Activated T-helper 1 cell treated with anti-CD3 and anti-CD28 coated beads, Interleukin-12 subunit alpha, Interleukin-12 subunit beta, Interleukin-2, Interleukin-4 antibody, amounts not matched to agents 30 ng/mL and 10 ng/mL and 1 ng/mL, durations not matched to agents 14 hours and 24 hours and 36 hours (primary cell): ENCODE data around the gene SH3BP5. TPM values are rescaled to one million over a fixed set of nuclear protein-coding genes. Genes with fewer than 3 reads are reported as not detected.
A peak's percentile ranks its signal among the peaks of the same experiment; 100 is the strongest.

Experiments used
- DNase-seq: peaks from one replicate; pipeline ENCODE4 v3.0.0; 2021; ENCODE audit warnings: low spot score
- H3K27ac Mint-ChIP-seq: one replicate; pipeline ENCODE4 v1.8.0; 2021; ENCODE audit warnings: mild to moderate bottlenecking, mixed read lengths
- H3K27me3 Mint-ChIP-seq: one replicate; pipeline ENCODE4 v1.8.0; 2022; ENCODE audit warnings: mild to moderate bottlenecking, moderate library complexity, mixed read lengths; ENCODE audit not compliant: insufficient read depth
- H3K36me3 Mint-ChIP-seq: one replicate; pipeline ENCODE4 v1.8.0; 2021; ENCODE audit warnings: low read depth, mixed read lengths
- H3K4me1 Mint-ChIP-seq: one replicate; pipeline ENCODE4 v1.8.0; 2021; ENCODE audit warnings: low read depth, mixed read lengths
- H3K4me3 Mint-ChIP-seq: one replicate; pipeline ENCODE4 v1.8.0; 2021; ENCODE audit warnings: mild to moderate bottlenecking, moderate library complexity, mixed read lengths
- H3K9me3 Mint-ChIP-seq: one replicate; pipeline ENCODE4 v1.8.0; 2021; ENCODE audit warnings: mixed read lengths
- intact Hi-C: fragments of 100-400 bp; cut with micrococcal nuclease; formaldehyde crosslinking; loops from one replicate; pipeline ENCODE4 v1.15.1; 2024
- total RNA-seq: library from RNA; stranded (reverse); gene quantifications from 2 replicates; pipeline ENCODE4 v1.2.3, GENCODE V29; 2022

Gene SH3BP5
- total RNA-seq, 1 donor from 2014 or later, result 30.3 TPM

GRCh38 chr3:15261274-15261673 is 71.1 kb downstream of the SH3BP5 start:
- intact Hi-C loops, result loop anchor here (10.0 kb wide), 1 partner anchor 156 kb away; no protein-coding TSS in a partner anchor
- peaks cover 46% of the 10 kb centered on the region for H3K36me3 Mint-ChIP-seq
- peak overlapping the region; percentile 55 for H3K27ac Mint-ChIP-seq
- H3K9me3 Mint-ChIP-seq, result no peaks in the 10 kb centered on the region
- no peak overlapping the region for H3K4me3 Mint-ChIP-seq
- no peaks in the 10 kb centered on the region for H3K27me3 Mint-ChIP-seq
- DNase-seq, result no peak
- peaks cover 36% of the 10 kb centered on the region for H3K4me1 Mint-ChIP-seq

GRCh38 chr3:15260531-15260930 is 71.9 kb downstream of the SH3BP5 start:
- peaks cover 47% of the 10 kb centered on the region for H3K36me3 Mint-ChIP-seq
- DNase-seq, result no peak
- peak overlapping the region; percentile 55 for H3K27ac Mint-ChIP-seq
- H3K4me1 Mint-ChIP-seq, result peaks cover 29% of the 10 kb centered on the region
- no peaks in the 10 kb centered on the region for H3K9me3 Mint-ChIP-seq
- no peak overlapping the region for H3K4me3 Mint-ChIP-seq
- H3K27me3 Mint-ChIP-seq, result no peaks in the 10 kb centered on the region
- intact Hi-C loops, result loop anchor here (10.0 kb wide), 1 partner anchor 156 kb away; no protein-coding TSS in a partner anchor

DNA sequence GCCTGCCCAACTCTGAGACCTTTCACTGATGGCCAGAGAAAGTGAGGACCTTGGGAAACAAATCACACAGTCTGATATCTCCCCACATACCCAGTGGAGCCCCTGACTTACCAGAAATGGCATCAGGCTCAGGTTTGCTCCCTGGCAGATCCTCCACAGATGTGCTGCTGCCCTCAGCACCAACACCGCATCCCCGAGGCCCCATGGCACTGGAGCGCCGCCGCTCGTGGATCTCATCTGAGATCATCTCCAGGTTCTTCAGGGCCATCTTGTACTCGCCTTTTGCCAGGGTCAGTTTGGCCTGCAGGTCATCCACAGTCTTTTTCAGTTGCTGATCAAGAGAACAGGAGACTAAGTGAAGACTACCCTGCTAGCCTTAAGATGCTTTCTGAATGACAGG is 73.7 kb downstream of the SH3BP5 start:
- no peaks in the 10 kb centered on the region for H3K27me3 Mint-ChIP-seq
- H3K36me3 Mint-ChIP-seq, result peaks cover 49% of the 10 kb centered on the region
- H3K4me3 Mint-ChIP-seq, result no peak overlapping the region
- intact Hi-C loops, result loop anchor here (2.0 kb wide), 1 partner anchor 16 kb away; no protein-coding TSS in a partner anchor
- no peaks in the 10 kb centered on the region for H3K9me3 Mint-ChIP-seq
- DNase-seq, result no peak
- H3K27ac Mint-ChIP-seq, result peak overlapping the region; percentile 45
- peaks cover 20% of the 10 kb centered on the region for H3K4me1 Mint-ChIP-seq

- H3K9me3 Mint-ChIP-seq, result no peaks in the 10 kb centered on the region
- H3K4me1 Mint-ChIP-seq, result peaks cover 32% of the 10 kb centered on the region
- intact Hi-C loops, result no loop called here
- no peak overlapping the region for H3K4me3 Mint-ChIP-seq
- H3K36me3 Mint-ChIP-seq, result peaks cover 58% of the 10 kb centered on the region
- DNase-seq, result no peak
- H3K27ac Mint-ChIP-seq, result no peak overlapping the region
- no peaks in the 10 kb centered on the region for H3K27me3 Mint-ChIP-seq
Measured at GRCh38 chr3:15256861-15257341, 75.5 kb downstream of the SH3BP5 start.

- H3K27ac Mint-ChIP-seq, result no peak overlapping the region
- no peaks in the 10 kb centered on the region for H3K9me3 Mint-ChIP-seq
- H3K27me3 Mint-ChIP-seq, result no peaks in the 10 kb centered on the region
- peaks cover 18% of the 10 kb centered on the region for H3K4me1 Mint-ChIP-seq
- intact Hi-C loops, result no loop called here
- peaks cover 51% of the 10 kb centered on the region for H3K36me3 Mint-ChIP-seq
- no peak for DNase-seq
- H3K4me3 Mint-ChIP-seq, result no peak overlapping the region
Measured at GRCh38 chr3:15255215-15255614, 77.2 kb downstream of the SH3BP5 start.

DNA sequence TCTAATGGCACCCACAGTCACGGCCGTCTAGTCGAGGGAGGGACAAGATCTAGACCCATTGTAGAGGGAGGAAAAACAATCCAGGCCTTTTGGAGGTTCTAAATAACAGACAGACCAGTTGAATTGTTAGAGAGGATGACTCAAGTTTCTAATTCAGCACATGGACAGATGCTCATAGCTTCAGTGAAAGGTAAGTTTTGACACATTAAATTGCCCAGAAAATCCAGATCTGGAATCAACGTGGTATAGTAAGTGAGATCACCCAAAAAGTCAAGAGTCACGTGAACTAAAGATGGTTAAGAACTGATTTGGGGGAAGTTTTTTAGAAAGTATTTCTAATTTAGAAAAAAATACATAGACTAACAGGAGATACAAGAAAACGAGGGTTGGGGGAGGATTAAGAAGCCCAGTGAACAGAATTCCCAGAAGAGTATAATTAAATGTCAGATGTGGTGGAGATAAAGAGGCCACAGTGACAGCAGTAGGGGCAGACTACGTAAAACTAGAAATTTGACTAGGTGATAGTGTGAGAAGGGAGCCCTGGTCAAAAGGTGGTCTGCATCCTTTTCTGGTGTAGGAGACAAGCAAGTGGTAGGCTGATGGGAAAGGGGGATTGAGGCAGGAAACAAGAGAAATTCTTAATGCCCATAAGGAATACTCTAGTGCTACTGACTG is 79.2 kb downstream of the SH3BP5 start:
- Mint-ChIP-seq H3K9me3 (no peaks in the 10 kb centered on the region), H3K27me3 (no peaks in the 10 kb centered on the region), H3K4me3 (no peak overlapping the region), H3K4me1 (peaks cover 12% of the 10 kb centered on the region), H3K36me3 (peaks cover 37% of the 10 kb centered on the region), H3K27ac (peak overlapping the region; percentile 43)
- intact Hi-C loops, result no loop called here
- no peak for DNase-seq

DNA sequence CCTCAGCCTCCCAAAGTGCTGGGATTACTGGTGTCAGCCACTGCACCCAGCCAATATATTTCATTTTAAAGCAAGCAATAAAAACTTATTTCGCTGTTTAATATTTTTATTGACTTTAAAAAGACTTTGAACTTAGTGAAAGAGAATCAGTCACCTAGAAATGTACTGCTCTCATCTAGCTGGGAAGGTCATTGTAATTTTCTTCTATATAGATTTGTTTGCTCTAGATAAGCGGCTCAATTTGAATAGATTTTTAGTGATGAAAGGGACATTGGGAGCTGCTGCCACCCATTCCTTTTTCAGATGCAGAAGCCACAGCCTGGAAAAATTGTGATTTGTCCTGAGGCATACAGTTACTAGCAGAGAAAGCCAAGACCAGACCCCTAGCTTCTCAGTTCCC is 86.2 kb downstream of the SH3BP5 start:
- no peak overlapping the region for H3K4me3 Mint-ChIP-seq
- intact Hi-C loops, result no loop called here
- no peaks in the 10 kb centered on the region for H3K27me3 Mint-ChIP-seq
- H3K27ac Mint-ChIP-seq, result no peak overlapping the region
- no peaks in the 10 kb centered on the region for H3K9me3 Mint-ChIP-seq
- peaks cover 35% of the 10 kb centered on the region for H3K36me3 Mint-ChIP-seq
- peaks cover 7% of the 10 kb centered on the region for H3K4me1 Mint-ChIP-seq
- DNase-seq, result no peak

GRCh38 chr3:15243822-15244482 is 88.4 kb downstream of the SH3BP5 start:
- no peaks in the 10 kb centered on the region for H3K27me3 Mint-ChIP-seq
- H3K27ac Mint-ChIP-seq, result no peak overlapping the region
- H3K4me3 Mint-ChIP-seq, result no peak overlapping the region
- no peak for DNase-seq
- H3K36me3 Mint-ChIP-seq, result peaks cover 36% of the 10 kb centered on the region
- intact Hi-C loops, result loop anchor here (2.0 to 5.0 kb wide), 2 partner anchors 15 to 137 kb away; no protein-coding TSS in a partner anchor
- H3K4me1 Mint-ChIP-seq, result peaks cover 7% of the 10 kb centered on the region
- H3K9me3 Mint-ChIP-seq, result no peaks in the 10 kb centered on the region

DNA sequence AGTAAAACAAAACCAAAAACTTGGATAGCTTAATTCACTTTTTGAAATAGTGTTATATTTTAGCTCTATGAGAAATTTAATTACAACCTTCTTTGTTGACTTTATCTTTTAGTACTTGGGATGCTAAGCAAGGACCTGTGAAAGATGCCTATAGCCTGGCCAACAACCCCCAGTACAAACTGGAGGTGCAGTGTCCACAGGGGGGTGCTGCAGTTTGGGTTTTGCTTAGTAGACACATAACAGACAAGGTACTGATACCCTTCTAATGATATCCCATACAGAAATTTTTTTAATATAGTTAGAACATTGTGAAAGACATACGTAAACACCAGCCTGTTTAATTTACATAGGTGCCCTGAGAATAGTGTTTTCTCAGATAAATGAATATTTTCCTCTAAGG is 91.0 kb downstream of the SH3BP5 start:
- intact Hi-C loops, result loop anchor here (1.0 to 5.0 kb wide), 2 partner anchors 134 to 164 kb away; no protein-coding TSS in a partner anchor
- DNase-seq, result no peak
- Mint-ChIP-seq H3K4me3 (no peak overlapping the region), H3K9me3 (no peaks in the 10 kb centered on the region), H3K27me3 (no peaks in the 10 kb centered on the region), H3K4me1 (peaks cover 7% of the 10 kb centered on the region), H3K27ac (no peak overlapping the region), H3K36me3 (peaks cover 29% of the 10 kb centered on the region)

GRCh38 chr3:15229262-15229661 is 103.1 kb downstream of the SH3BP5 start:
- Mint-ChIP-seq H3K27me3 (no peaks in the 10 kb centered on the region), H3K4me3 (no peak overlapping the region), H3K4me1 (peaks cover 5% of the 10 kb centered on the region), H3K27ac (no peak overlapping the region), H3K9me3 (no peaks in the 10 kb centered on the region), H3K36me3 (peaks cover 13% of the 10 kb centered on the region)
- DNase-seq, result no peak
- intact Hi-C loops, result no loop called here

GRCh38 chr3:15228147-15228546 is 104.2 kb downstream of the SH3BP5 start:
- Mint-ChIP-seq H3K36me3 (peaks cover 13% of the 10 kb centered on the region), H3K4me1 (peaks cover 5% of the 10 kb centered on the region), H3K27ac (no peak overlapping the region), H3K4me3 (no peak overlapping the region), H3K9me3 (no peaks in the 10 kb centered on the region), H3K27me3 (no peaks in the 10 kb centered on the region)
- DNase-seq, result no peak
- intact Hi-C loops, result no loop called here

DNA sequence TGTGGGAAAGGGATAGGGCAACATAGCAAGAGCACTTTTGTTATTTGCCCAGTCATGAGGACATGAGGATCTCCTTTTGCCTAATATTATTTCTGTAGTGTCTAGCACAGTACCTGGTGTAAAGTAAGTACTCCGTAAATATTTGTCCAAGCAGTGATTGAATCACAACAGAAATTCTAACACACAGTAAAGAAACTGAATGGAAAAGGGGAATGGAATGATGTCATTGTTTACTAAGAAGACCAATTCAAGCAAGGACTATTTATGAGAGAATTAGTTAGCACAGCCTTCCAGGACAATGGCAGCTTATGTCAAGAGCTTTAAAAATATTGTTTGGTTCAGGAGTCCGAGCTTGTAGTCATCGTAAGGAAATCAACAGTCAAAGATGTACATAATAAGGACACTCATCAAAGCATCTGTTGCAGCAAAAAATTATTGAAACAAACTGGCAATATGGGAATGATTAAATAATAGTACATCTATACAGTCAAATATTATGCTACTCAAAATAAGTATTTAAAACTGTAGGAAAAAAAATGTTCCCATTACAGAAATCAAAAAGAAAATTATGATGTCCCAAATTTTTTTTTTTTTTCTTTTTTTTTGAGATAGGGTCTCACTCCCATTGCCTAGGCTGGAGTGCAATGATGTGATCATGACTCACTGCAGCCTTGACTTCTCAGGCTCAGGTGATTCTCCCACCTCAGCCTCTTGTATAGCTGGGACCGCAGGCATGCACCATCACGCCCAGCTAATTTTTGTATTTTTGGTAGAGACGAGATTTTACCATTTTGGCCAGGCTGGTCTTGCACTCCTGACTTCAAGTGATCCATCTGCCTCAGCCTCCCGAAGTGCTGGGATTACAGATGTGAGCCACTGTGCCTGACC is 108.5 kb downstream of the SH3BP5 start:
- DNase-seq, result no peak
- no peaks in the 10 kb centered on the region for H3K9me3 Mint-ChIP-seq
- no peak overlapping the region for H3K4me3 Mint-ChIP-seq
- peaks cover 35% of the 10 kb centered on the region for H3K36me3 Mint-ChIP-seq
- intact Hi-C loops, result no loop called here
- H3K4me1 Mint-ChIP-seq, result peaks cover 5% of the 10 kb centered on the region
- H3K27me3 Mint-ChIP-seq, result no peaks in the 10 kb centered on the region
- no peak overlapping the region for H3K27ac Mint-ChIP-seq
